ENCODE measurements around the gene PREPL.

PREPL gene

DNA sequence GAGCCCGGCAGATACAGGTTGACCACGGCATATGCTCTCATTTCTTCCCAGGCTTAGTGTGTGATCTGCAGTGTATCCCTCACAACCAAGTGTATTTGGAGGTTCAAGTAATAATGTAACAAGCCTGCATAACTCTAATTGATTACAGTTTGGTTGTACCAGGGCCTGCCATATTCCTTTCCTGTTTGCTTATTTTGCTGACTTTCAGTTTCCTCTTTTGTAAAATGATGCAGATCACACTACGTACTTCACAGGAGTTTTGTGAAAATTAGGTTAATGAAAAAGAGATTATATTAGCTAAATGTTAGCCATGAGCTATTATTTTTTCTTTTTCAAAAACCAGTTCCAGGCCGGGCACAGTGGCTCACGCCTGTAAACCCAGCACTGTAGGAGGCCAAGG lies 60.2 kb downstream of the PREPL start:
- no peak overlapping the region for H3K4me3 ChIP-seq (ENCODE audit: low read depth, low read length)
- no peak for DNase-seq (ENCODE audit: low read depth)

DNA sequence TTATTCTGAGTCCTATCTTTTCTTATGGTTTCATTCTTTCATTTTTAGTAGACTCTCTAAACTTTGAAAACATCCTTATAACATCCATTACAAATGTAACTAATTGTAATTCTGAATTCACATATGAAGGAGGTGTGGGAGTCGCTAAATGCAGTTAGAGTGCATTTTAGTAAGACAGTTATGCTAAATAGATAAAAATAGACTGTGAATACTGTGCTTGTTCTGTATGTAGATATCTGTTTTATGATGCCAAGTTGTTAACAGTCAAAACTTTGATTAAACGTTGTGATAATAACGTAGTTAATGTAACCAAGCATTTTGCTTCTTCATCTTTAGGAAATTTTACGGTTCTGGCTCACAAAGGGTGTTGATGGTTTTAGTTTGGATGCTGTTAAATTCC lies 61.7 kb downstream of the PREPL start:
- H3K4me3 ChIP-seq (ENCODE audit: low read depth, low read length): no peak overlapping the region

DNA sequence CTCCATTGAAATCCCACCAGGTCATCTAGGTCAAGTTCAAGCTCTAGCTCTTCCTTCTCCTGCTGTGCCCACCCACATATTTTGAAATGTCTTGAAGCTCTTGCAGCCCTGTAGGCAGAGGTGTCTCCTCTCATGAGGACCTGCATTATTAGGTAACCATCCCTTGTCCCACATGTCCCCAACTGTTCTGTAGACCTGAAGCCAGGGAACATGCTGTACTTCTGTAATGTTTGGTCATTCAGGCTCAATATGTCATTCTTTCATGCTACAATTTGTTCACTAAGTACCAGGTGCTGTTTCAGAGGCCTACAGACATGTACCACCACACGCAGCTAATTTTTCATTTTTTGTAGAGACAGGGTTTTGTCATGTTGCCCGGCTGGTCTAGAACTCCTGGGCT lies 63.9 kb downstream of the PREPL start:
- no peak for DNase-seq (ENCODE audit: low read depth)
- H3K4me3 ChIP-seq (ENCODE audit: low read depth, low read length): no peak overlapping the region

More for the DNA sequence above, 61.7 kb downstream of the PREPL start:
- DNase-seq (ENCODE audit: low read depth): no peak

DNA sequence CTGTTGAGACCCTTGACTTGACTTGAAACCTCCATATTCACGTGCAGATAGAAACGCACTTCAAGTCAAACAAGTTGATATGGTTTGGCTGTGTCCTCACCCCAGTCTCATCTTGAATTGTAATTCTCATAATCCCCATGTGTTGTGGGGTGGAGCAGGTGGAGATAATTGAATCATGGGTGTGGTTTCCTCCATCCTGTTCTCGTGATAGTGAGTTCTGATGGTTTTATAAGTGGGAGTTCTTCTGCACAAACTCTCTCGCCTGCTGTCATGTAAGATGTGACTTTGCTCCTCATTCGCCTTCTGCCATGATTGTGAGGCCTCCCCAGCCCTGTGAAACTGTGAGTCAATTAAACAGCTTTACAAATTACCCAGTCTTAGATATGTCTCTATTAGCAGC lies 64.6 kb downstream of the PREPL start:
- DNase-seq (ENCODE audit: low read depth): no peak
- no peak overlapping the region for H3K4me3 ChIP-seq (ENCODE audit: low read depth, low read length)

DNA sequence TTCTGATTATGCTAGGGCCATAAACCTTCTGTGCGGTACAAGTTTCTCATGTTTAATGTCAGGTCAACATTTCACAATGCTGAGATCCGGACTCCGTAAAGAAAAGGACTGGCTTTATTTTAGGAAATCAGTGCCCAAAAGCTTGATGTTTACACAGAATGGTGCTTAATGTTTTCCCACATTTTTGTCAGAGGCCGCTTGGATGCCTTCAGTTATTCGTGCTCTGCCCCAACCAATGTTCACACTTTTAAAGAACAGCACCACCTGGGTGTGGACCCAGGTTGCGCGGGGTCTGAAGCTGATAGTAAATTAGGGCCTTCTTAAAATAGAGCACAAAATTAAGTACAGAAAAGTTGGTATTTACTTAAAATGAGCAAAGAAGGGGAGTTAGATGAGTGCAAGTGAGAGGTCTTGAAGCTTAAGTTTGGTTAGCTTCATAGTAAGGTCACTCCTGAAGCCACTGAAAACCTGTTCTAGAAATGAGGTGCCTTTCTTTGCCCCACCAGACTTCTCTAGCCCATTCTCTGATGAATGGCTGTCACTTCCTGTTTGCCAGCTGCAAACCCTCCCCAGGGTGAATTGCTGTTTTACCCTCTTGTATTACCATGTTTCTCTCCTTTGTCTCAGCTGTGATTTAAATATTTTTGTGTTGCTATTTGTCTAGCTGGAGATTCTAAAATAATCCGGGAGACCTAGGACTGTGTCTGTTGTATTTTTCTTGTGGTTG lies 65.5 kb downstream of the PREPL start:
- no peak overlapping the region for H3K4me3 ChIP-seq (ENCODE audit: low read depth, low read length)
- no peak for DNase-seq (ENCODE audit: low read depth)

DNA sequence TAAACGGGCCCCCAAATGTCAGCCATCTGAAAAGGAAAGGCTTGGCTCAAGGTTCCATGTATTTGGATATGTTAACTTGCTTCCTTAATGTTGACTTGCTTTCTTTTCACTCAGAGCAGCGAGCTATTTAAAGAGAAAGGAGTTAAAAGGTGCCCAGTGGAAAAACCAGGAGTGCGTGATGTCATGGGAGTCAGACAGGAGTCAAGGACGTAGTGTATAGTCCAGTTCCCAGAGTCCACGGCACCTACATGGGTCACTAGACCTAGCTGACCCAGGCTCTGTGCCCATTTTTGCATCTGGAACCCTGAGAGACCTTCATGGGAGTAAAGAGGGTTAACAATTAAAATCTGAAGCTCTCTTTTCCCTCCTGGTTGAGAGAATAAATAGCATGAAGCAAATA lies 66.2 kb downstream of the PREPL start:
- H3K4me3 ChIP-seq (ENCODE audit: low read depth, low read length): no peak overlapping the region
- DNase-seq (ENCODE audit: low read depth): no peak

DNA sequence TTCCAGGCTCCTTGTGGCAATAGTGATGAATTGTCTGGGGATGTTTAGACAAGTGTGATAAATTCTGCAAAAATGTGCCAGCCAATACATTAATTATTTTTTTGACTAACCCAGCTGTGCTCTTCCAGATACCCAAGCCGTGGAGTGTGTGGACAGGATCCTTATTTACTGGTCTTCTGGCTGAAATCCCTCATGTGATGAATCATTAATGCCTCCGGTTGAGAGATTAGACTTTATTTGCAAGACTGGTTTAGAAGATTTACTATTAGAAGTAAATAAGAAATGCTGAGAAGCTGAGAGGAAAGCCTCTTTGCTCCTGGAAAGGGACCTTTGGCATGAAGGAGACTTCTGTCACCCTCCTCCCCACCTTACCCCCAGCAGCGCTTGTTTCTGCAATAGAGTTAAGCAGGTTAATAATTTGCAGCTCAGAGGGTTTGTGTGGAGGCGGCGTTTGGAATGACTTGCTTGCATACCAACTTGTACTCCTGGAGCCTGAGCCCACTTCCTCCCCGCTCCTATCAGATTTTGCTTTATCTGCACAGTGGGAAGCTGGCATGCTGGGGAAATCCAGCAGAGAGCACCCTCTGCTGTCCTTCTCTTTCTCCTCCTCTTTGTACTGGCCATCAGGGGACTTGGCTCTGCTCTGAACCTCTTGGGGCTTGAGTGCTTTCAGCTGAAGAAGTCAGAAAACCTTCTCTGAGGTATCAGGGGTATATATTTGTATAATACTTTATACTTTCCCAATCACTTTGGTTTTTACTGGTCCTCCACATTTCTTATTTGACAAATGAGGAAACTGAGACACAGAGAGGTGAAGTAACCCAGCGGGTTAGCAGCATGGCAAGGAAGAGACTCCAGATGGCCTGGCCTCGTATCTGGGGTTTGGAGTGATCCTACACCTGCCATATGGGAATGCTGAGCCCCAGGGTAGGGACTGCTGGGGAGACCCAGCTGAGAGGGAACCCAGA lies 69.7 kb downstream of the PREPL start:
- no peak for DNase-seq (ENCODE audit: low read depth)
- no peak overlapping the region for H3K4me3 ChIP-seq (ENCODE audit: low read depth, low read length)

DNA sequence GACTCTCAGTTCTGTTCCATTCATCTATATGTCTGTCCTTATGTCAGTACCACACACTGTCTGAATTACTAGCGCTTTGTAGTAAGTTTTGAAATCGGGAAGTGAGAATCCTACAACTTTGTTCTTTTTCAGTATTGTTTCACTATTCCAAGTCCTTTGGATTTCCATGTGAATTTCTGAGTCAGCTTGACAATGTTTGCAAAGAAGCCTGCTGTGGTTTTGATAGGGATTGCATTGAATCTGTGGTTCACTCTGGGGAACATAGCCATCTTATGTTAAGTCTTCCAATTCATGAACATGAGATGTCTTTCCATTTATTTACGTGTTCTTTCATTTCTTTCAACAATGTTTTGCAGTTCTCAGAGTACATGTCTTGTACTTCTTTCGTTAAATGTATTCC lies 71.0 kb downstream of the PREPL start:
- no peak for DNase-seq (ENCODE audit: low read depth)
- no peak overlapping the region for H3K4me3 ChIP-seq (ENCODE audit: low read depth, low read length)

DNA sequence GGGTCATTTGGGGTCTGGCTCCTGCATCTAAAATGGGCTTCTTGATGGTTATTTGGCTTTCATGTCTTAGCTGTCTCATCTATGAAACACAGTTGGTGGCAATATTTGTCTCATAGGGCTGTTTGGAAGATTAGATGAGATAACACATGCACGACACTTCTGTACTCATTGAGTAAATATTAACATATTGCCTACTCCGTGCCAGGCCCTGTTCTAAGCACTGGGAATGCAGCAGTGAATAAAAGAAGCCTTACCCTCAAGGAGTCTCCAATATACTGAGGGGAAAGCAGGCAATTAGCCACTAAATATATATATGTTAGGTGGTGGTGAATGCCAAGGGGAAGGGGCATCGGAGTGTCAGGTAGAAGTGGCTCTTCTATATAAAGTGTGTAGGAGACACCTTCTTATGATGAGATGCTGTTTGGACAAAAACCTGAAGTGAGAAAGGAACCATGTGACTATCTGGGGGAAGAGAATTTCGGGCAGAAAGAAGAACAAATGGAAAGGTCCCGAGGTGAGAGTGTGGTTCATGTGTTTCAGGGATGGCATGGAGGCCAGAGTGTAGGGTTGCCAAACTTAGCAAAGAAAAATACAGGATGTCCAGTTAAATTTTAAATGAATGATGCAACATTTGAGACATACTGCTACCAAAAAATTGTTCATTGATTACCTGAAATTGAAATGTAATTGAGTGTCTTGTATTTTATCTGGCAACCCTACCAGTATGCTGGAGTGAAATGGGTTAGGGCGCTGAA lies 74.2 kb downstream of the PREPL start:
- no peak overlapping the region for H3K4me3 ChIP-seq (ENCODE audit: low read depth, low read length)
- no peak for DNase-seq (ENCODE audit: low read depth)

DNA sequence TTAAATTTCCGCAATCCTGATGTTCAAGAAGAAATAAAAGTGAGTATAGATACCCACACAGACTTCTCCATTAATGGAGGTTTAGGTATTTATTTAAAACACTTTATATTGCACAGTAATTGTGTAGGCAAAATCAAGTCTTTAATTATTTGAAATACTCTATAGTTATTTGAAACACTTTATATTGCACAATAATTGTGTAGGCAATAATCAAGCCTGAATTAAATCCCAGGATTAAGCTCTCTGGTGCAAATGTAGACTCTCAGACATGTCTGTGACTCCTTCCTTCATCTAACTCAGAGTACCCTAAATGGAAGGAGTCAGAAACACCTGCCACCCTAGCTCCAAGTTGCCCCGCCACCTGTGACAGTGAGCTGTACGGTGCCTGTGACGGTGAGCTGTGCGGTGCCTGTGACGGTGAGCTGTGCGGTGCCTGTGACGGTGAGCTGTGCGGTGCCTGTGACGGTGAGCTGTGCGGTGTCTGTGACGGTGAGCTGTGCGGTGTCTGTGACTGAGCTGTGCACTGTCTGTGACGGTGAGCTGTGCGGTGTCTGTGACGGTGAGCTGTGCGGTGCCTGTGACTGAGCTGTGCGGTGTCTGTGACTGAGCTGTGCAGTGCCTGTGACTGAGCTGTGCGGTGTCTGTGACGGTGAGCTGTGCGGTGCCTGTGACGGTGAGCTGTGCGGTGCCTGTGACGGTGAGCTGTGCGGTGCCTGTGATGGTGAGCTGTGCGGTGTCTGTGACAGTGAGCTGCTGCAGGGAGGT lies 75.0 kb downstream of the PREPL start:
- no peak overlapping the region for H3K4me3 ChIP-seq (ENCODE audit: low read depth, low read length)
- no peak for DNase-seq (ENCODE audit: low read depth)

DNA sequence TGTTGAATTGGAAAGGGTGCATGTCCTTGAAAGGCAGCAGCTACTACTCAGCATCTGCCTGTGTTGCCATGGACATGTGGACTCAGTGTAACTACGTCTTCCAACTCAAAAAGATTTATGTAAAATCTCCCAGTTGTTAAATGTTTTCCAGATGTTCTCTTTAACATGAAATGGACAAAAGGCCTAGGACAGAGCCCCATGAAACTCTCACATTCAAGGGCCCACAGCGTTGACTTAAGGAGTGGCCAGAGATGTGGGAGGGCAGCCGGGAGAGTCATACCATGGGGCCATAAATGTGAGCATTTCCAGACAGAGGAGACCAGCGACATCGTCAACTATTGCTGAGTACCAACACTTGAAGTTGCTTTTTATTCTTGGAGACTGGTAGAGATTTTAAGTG lies 76.1 kb downstream of the PREPL start:
- no peak for DNase-seq (ENCODE audit: low read depth)

DNA sequence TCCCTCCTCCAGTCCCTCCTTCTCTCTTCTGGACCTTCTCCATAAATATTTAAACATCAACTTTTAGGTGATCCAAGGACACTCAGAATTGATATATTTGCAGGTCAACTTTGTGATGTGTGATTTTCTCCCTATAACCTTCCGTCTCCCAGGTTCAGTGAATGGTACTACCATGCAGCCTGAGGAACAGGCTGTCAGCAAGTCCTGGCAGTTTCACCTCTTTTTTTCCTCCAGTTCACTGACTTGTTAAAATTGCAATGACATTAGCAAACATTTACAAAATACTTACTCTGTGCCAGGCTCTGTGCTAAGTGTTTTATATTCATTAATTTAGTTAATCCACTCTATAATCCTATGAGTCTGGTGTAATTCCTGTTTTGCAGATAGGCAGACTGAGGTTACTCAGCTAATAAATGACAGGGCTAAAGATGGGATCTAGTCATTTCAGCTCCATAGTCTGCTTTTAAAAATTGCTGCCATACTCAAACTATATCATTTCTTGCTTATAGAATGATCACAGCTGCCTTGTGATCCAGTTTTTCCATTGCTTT lies 78.1 kb downstream of the PREPL start:
- DNase-seq (ENCODE audit: low read depth): no peak
- no peak overlapping the region for H3K4me3 ChIP-seq (ENCODE audit: low read depth, low read length)

More for the DNA sequence above, 76.1 kb downstream of the PREPL start:
- no peak overlapping the region for H3K4me3 ChIP-seq (ENCODE audit: low read depth, low read length)

DNA sequence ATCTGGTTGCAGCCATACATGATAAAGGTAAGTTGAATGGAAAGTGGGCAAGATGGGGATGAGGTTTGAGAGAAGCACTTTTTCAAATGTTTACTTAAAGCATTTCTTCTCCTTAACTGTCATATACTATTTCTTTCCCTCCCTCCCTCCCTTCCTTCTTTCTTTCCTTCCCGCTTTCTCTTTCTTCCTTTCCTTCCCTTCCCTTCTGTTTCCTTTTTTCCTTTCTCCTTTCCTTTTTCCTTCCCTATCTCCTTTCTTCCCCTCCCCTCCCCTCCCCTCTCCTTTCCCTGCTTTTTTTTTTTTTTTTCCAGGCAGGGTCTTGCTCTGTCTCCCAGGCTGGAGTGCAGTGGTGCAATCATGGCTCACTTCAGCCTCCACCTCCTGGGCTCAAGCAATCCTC lies 80.4 kb downstream of the PREPL start:
- DNase-seq (ENCODE audit: low read depth): no peak
- H3K4me3 ChIP-seq (ENCODE audit: low read depth, low read length): no peak overlapping the region

DNA sequence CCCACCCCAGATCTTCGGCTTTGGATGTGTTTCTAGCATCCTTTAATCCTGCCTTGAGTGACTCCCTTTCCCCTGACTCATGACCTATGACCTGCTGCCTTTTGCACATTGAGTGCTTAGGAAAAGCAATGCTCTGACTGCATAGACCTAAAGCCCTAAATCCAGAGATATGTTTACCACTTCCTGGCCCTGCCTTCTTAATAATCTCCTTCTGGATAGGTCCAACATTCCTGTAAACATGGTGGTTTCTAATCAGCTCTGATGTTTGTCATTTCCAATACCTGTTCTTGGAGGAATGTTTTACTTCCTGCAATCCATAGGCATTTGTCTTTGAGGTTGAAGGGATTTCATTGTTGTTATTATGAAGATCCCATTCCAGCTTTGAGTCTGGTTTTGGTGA lies 83.8 kb downstream of the PREPL start:
- no peak overlapping the region for H3K4me3 ChIP-seq (ENCODE audit: low read depth, low read length)
- no peak for DNase-seq (ENCODE audit: low read depth)

DNA sequence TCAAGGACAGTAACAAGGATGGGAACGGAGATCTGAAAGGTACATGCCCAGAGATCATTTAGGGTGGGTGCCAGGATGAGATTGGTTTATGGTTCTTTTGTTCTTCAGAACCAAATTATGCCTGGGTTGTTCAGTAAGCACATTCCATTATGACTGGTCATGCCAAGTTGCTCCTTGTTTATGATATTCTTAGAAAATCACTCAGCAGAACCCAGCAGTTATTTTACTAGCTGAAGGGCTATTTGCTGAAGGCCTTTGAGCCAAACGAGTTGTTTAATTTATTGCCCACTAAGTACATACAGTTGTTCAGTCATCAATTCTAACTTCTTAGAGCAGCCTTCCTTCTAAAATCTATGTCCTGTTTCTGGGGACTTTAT lies 85.4 kb downstream of the PREPL start:
- H3K4me3 ChIP-seq (ENCODE audit: low read depth, low read length): no peak overlapping the region
- no peak for DNase-seq (ENCODE audit: low read depth)

DNA sequence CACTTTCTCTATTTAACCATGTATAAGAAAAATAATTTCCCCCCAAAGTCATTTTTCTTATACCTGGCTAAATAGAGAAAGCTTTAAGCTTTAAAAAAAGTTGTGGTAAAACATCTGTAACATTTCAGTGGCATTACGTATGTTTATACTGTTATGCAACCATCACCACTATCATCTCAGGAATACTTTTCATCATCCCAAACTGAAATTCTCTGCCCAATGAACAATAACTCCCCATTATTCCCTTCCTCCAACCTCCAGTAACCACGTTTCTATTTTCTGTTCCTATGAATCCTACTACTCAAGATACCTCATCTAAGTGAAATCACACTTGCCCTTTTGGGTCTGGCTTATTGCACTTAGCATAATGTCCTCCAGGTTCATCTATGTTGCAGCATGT lies 87.7 kb downstream of the PREPL start:
- DNase-seq (ENCODE audit: low read depth): no peak
- no peak overlapping the region for H3K4me3 ChIP-seq (ENCODE audit: low read depth, low read length)

DNA sequence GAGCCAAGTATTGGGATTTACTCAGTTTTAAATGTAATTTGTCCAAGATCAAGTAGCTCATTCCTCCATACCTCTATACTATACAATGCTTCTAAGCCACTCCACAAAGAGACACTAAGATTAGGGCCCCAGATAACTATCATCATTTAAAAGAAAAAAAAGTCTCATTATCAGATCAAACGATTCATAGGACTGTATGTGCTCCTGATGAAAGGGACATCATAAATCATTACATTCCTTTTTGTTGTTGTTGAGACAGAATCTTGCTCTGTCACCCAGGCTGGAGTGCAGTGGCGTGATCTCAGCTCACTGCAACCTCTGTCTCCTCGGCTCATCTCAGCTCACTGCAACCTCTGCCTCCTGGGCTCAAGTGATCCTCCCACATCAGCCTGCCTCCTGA lies 88.2 kb downstream of the PREPL start:
- no peak for DNase-seq (ENCODE audit: low read depth)

DNA sequence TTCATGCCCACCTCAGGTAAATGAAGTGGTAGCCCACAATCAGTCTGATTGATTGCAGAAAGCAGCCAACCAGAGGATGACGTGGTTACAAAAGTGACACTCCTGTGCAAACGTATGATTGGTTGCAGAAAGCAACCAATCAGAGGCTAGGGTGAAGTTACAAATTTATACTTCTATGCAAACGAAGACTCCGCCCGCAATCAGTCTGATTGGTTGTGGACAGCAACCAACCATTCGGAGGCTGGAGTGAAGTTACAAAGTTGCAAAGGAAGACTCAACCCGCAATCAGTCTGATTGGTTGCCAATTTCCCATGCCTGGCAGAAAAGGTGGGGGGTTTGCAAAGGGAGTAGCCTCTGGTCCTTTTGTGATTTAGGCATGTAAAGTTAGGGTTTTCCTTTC lies 90.0 kb downstream of the PREPL start:
- no peak for DNase-seq (ENCODE audit: low read depth)
- no peak overlapping the region for H3K4me3 ChIP-seq (ENCODE audit: low read depth, low read length)

More for the DNA sequence above, 88.2 kb downstream of the PREPL start:
- no peak overlapping the region for H3K4me3 ChIP-seq (ENCODE audit: low read depth, low read length)

DNA sequence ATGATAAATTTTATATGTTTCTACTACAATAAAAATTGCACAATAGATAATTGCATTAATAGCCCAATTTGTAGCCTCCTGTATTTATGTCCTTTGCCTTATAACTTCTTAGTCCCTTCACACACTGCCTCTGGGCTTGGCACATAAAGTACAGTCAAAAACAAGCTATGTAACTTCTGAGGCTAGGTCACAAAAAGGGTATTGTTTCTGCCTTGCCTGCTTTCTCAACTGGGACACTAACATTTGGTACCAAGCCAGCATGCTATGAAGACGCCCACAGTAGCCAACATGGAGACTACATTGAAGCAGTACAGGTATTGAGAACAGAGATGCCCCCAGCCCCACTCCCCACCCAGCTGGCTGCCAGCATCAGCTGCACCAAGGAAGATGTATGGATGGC lies 91.5 kb downstream of the PREPL start:
- no peak overlapping the region for H3K4me3 ChIP-seq (ENCODE audit: low read depth, low read length)
- no peak for DNase-seq (ENCODE audit: low read depth)

Measured in skeletal muscle cell (primary cell).